Right atrium auricular region (tissue), 2 donors: ENCODE measurements around the gene SORBS1. TPM values are rescaled to one million over a fixed set of nuclear protein-coding genes. Genes with fewer than 3 reads are reported as not detected.
A peak's percentile ranks its signal among the peaks of the same experiment; 100 is the strongest.

Experiments
- DNase-seq: peaks from one replicate; pipeline ENCODE4 v3.0.0-alpha.2; 2019; ENCODE audit warnings: low spot score
- H3K27ac ChIP-seq, 2 donors: fragments of 200-600 bp; sonication (generic); 1 replicate in 1 of 2; 2 replicates in 1 of 2; pipeline ENCODE4 v1.5.1; 2016 to 2019
- H3K27me3 ChIP-seq, 2 donors: fragments of 200-600 bp; sonication (generic); one replicate each; pipeline versions ENCODE4 v1.5.1 to v1.6.0; 2017 to 2019
- H3K36me3 ChIP-seq: fragments of 200-600 bp; sonication (generic); one replicate; pipeline ENCODE4 v1.5.1; 2016
- H3K4me1 ChIP-seq, 2 donors: fragments of 200-600 bp; sonication (generic); one replicate each; pipeline versions ENCODE4 v1.5.1 to v1.6.0; 2017 to 2019
- H3K4me3 ChIP-seq, 2 donors: fragments of 200-600 bp; sonication (generic); 1 replicate in 1 of 2; 2 replicates in 1 of 2; pipeline ENCODE4 v1.5.1; 2017 to 2019; ENCODE audit warnings: mild to moderate bottlenecking in 1 of 2, moderate library complexity in 1 of 2
- H3K9me3 ChIP-seq, 2 donors: fragments of 200-600 bp; sonication (generic); one replicate each; pipeline ENCODE4 v1.5.1; 2019
- total RNA-seq, 2 donors: library from RNA; depleted of rRNA; stranded (reverse); fragments of >200 nt; gene quantifications; one replicate each; pipeline ENCODE4 v1.1.0, GENCODE V29; 2016
- TF ChIP-seq, protein P1 (sequence below), 2 donors: fragments of 200-600 bp; sonication (generic); IDR thresholded peaks; one replicate each; pipeline ENCODE4 v1.5.1; 2019; ENCODE audit warnings: antibody characterized with exemption in 2 of 2

The SORBS1 gene
- total RNA-seq, 2 donors from 2014 or later: 742 to 815 TPM

DNA sequence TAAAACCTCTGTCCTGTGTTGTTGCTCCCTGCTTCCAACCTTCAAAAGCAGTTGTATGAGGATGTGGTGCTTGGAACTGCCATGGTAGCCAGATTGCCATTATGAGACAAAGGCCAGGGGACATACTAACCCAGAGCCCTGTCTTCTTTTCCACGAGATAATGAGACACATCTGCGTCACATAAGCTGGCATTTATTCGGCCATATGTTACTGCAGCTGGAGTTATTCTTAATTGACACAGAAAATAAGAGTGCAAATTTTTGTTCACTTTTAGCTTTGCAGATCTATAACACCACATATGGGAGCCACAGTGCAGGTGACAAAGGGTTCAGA lies 254.9 kb downstream of the SORBS1 start:
- DNase-seq: no peak
- TF ChIP-seq, protein P1, sequence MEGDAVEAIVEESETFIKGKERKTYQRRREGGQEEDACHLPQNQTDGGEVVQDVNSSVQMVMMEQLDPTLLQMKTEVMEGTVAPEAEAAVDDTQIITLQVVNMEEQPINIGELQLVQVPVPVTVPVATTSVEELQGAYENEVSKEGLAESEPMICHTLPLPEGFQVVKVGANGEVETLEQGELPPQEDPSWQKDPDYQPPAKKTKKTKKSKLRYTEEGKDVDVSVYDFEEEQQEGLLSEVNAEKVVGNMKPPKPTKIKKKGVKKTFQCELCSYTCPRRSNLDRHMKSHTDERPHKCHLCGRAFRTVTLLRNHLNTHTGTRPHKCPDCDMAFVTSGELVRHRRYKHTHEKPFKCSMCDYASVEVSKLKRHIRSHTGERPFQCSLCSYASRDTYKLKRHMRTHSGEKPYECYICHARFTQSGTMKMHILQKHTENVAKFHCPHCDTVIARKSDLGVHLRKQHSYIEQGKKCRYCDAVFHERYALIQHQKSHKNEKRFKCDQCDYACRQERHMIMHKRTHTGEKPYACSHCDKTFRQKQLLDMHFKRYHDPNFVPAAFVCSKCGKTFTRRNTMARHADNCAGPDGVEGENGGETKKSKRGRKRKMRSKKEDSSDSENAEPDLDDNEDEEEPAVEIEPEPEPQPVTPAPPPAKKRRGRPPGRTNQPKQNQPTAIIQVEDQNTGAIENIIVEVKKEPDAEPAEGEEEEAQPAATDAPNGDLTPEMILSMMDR (IDR thresholded peaks at IDR 0.05): no peak
- H3K27ac ChIP-seq: no peak overlapping the region
- no peaks in the 10 kb centered on the region for H3K27me3 ChIP-seq
- H3K36me3 ChIP-seq: no peaks in the 10 kb centered on the region
- H3K4me1 ChIP-seq: peaks cover 0 to 23% of the 10 kb centered on the region in 2 donors
- H3K9me3 ChIP-seq: no peaks in the 10 kb centered on the region
- no peak overlapping the region for H3K4me3 ChIP-seq

DNA sequence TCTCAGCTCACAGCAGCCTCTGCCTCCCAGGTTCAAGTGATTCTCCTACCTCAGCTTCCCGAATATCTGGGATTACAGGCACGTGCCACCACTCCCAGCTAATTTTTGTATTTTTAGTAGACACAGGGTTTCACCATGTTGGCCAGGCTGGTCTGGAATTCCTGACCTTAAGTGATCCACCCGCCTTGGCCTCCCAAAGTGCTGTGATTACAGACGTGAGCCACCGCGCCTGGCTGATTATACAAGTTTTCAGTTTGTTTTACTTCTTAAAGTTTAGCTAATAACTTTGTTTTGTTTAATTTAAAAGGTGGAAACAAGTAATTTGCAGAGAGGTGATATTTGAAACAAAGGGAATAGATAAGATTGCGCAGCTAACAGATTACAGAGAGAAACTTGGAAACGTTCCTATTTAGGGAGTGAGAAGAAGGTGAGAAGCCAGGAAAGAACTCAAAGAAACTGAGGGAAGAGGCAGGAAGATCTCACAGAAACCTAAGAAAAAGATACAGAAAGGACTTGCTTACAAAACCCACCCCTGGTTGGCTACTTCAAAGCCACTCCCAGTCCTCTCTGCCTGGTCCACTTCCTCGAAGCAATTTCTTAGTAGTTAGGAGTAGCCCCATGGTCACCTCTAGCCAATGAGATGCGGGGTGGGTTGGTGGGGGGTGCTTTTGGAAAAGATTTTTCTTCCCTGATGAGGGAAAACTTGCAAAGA lies 255.4 kb downstream of the SORBS1 start:
- no peaks in the 10 kb centered on the region for H3K9me3 ChIP-seq
- peaks cover 0 to 23% of the 10 kb centered on the region in 2 donors for H3K4me1 ChIP-seq
- H3K36me3 ChIP-seq: no peaks in the 10 kb centered on the region
- TF ChIP-seq, protein P1 (IDR thresholded peaks at IDR 0.05): no peak
- DNase-seq: no peak
- no peak overlapping the region for H3K4me3 ChIP-seq
- H3K27ac ChIP-seq: peak overlapping the region in 1 of 2 donors; percentile 14
- no peaks in the 10 kb centered on the region for H3K27me3 ChIP-seq

DNA sequence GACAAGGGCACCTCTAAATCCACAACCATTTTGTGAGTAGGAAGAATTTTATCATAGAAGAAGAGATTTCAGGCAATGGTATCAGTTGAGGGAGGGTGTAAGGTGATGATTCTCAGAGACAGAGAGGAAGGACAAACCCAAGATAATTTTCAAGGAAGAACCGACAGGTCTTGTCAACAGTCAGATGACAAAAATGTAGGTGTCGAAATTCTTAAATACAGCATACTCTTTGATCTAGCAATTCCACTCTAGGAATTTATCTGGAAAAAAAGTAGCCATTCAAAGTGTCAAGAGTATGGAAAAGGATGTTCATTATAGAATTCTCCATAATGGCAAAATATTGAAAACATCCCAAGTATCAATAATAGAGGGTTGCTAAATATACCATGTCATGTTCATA lies 256.2 kb downstream of the SORBS1 start:
- Histone ChIP-seq H3K4me3 (no peak overlapping the region), H3K27me3 (no peaks in the 10 kb centered on the region), H3K4me1 (peaks cover 0 to 23% of the 10 kb centered on the region in 2 donors), H3K36me3 (no peaks in the 10 kb centered on the region), H3K27ac (no peak overlapping the region), H3K9me3 (no peaks in the 10 kb centered on the region)
- no peak for DNase-seq
- TF ChIP-seq, protein P1 (IDR thresholded peaks at IDR 0.05): no peak

DNA sequence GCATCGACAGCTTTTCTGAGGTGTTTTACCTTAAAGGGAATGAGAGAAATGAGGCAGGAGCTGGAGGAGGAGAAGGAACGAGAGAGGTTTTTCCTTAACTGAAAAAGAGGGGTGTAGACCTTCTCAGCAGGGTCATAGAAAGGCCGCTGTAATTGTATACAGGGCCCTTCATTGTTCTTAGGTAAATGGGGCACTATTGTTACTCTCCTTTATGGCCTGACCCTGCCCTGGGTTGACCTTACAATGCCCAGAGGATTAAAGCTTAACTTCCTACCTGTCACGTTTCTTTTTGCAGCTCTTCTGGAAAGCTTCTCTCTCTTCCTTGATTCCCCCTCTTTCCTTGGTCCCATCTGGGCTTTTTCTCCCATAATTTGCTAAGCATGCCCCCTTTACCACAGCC lies 256.7 kb downstream of the SORBS1 start:
- Histone ChIP-seq H3K36me3 (no peaks in the 10 kb centered on the region), H3K9me3 (no peaks in the 10 kb centered on the region), H3K4me1 (peaks cover 0 to 22% of the 10 kb centered on the region in 2 donors), H3K27me3 (no peaks in the 10 kb centered on the region), H3K4me3 (no peak overlapping the region), H3K27ac (no peak overlapping the region)
- TF ChIP-seq, protein P1 (IDR thresholded peaks at IDR 0.05): no peak
- no peak for DNase-seq

DNA sequence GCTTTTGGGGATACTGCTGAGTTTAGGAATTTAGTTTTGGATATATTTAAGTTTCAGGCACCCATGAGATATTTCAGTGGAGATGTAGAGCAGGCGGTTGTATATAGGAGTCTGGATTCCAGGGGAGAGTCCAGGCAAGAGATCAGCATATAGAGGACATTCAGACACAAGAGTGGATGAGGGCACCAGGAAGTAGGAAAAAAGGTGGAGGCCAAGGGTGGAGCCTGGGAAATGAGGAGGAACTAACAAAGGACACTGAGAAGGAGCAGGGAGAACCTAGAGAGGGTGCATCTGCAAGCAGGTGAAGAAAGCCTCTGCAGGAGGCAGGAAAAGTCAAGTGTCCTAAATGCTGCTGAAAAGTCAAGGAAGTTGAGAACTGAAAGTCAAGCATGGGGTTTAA lies 257.2 kb downstream of the SORBS1 start:
- no peaks in the 10 kb centered on the region for H3K36me3 ChIP-seq
- H3K4me1 ChIP-seq: peaks cover 0 to 17% of the 10 kb centered on the region in 2 donors
- no peaks in the 10 kb centered on the region for H3K27me3 ChIP-seq
- no peak overlapping the region for H3K4me3 ChIP-seq
- H3K27ac ChIP-seq: no peak overlapping the region
- TF ChIP-seq, protein P1 (IDR thresholded peaks at IDR 0.05): no peak
- no peak for DNase-seq
- H3K9me3 ChIP-seq: no peaks in the 10 kb centered on the region

DNA sequence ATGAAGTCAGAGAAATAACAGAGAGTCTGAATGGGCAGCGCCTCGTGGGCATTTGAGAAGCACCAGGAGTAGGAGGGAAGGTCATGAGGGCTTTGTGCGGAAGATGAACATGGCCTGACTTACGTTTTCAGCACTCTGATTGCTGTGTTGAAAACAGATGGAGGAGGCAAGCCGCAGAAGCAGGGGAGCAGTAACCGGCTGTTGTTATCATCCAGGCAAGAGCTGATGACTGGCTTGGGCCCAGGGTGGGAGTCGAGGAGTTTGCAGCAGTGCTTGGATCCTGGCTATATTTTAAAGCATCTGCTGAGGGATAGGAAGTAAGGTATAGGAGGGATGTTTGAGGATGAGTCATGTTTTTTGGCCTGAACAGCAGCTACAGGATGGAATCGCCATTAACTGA lies 257.6 kb downstream of the SORBS1 start:
- no peaks in the 10 kb centered on the region for H3K27me3 ChIP-seq
- no peak overlapping the region for H3K27ac ChIP-seq
- no peak overlapping the region for H3K4me3 ChIP-seq
- no peaks in the 10 kb centered on the region for H3K36me3 ChIP-seq
- TF ChIP-seq, protein P1 (IDR thresholded peaks at IDR 0.05): no peak
- H3K9me3 ChIP-seq: no peaks in the 10 kb centered on the region
- DNase-seq: no peak
- peaks cover 0 to 13% of the 10 kb centered on the region in 2 donors for H3K4me1 ChIP-seq
